ENCODE measurements around the gene LMX1A.

Gene LMX1A

DNA sequence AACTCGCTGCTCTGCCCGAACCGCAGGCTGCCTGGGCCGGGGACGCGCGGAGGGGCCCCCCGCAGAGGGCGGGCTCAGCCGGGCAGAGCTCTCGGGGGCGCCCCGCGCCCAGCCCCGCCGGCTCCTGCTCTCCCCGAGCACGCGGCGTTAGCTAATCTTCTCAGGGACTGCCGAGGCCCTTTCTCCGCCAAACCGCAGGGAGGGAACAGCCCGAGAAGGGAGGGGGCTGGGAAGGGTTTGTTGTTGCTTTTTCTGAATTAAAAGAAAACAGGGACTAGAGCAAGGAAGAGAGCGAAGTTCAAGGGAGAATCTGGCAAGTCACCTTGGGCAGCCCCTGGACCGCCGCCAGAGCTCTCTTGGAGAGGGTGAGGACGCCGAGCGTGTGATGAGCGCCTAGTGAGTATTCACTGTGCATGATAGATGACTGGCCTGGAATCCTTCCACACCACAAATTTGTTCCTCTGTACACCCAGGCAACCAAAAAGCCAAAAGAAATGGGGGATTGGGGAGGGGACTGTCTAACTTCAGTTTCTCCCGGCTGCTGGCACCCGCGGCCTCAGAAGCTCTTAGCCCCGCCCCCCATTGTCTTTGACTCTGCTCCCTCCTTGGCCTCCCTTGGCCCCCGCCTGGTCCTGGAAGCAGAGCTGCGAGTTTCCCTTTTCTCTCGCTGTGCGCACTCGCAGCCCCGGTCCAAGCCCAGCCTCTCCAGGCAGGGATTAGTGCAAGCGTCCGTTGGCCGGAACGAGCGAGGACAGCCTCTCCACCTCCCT, 19.7 kb upstream of the LMX1A start:
- no peak for DNase-seq (ENCODE audit: low spot score in 2 of 2)
- Mint-ChIP-seq H3K4me3 (peak overlapping the region; percentile 66), H3K27ac (peak overlapping the region; percentile 48), H3K36me3 (no peaks in the 10 kb centered on the region), H3K9me3 (no peaks in the 10 kb centered on the region), H3K4me1 (peaks cover 20% of the 10 kb centered on the region)
- ATAC-seq = peak; percentile 84

DNA sequence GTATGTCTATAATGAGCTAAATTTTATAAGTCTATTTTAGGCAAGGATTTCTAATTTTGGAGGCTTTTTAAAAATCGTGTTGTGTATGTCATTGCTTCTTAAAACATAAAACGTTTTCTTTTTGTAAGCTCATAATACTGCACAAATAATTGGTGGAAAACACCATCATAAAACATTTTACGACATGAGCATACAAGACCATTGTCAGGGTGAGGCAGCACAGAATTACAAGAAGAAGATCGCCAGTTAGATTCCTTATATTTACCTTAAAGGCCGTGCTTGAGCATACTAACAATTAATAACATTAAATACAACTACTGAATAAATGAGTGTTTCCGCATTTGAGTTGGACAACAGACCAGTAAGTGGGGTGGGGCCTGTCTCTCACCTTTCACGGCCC, 19.1 kb upstream of the LMX1A start:
- H3K4me1 Mint-ChIP-seq = peaks cover 20% of the 10 kb centered on the region
- ATAC-seq (no peak), DNase-seq (ENCODE audit: low spot score in 2 of 2) (no peak)
- no peak overlapping the region for H3K27ac Mint-ChIP-seq
- no peaks in the 10 kb centered on the region for H3K9me3 Mint-ChIP-seq
- H3K36me3 Mint-ChIP-seq = no peaks in the 10 kb centered on the region
- peak overlapping the region; percentile 66 for H3K4me3 Mint-ChIP-seq

DNA sequence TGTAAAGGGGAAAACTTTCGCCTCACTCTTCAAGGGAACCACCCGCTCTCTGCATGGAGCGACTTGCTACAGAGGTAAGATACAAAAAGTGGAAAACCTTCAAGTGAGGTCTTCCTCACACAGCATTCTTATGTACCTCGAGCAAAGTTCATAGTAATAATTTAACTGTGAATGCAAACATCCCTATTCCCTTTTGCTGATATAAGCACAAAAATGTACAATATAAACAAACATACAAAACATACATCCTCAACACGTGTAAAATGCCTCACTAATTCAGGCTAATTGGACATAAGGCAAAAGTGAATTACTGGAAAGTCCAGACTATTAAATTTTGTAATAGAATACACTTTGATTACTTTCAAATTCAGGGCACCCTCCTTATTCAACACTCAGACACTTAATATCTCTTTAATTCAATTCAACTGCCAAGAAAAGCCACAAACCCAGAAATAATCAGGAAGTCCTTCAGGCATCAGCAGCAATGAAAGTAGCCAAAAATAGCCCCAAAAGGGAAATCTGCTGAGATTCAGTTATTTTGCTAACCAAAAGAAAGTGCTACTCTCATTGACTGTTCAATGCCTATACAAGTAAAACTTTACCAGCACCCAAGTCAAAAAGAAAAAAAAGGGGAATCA, 15.2 kb upstream of the LMX1A start:
- Mint-ChIP-seq H3K9me3 (no peaks in the 10 kb centered on the region), H3K4me1 (peaks cover 21% of the 10 kb centered on the region), H3K27ac (no peak overlapping the region), H3K36me3 (no peaks in the 10 kb centered on the region), H3K4me3 (no peak overlapping the region)
- DNase-seq (ENCODE audit: low spot score in 2 of 2) = no peak
- ATAC-seq = no peak

DNA sequence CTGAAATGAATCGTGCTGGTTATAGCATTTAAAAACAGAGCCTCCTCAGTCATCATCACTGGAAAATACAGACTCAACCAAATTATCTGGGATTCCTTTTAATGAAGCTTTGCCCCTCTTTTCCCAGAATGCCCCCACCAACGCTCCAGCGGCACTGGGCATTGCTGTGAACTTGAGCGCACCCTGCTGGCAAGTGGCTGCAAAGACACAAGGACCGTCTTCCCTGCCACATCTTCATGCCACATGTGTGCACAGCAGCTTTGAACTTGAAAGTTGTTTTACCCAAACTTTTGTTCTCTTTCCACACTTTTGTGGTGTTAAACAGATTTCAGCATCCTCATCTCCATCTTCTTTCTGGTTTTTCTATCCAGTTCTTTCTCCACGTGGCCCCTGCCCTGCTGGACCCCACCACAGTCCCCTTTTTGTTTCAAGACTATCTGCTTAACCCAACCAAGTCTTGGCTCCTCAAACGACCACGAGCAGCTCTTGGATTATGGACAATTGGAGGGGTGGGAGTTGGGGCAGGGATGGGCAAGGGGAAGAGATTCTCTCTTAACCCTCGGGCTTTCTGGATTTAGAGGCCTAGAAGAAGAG, 12.8 kb upstream of the LMX1A start:
- Mint-ChIP-seq H3K4me1 (peaks cover 6% of the 10 kb centered on the region), H3K4me3 (no peak overlapping the region), H3K36me3 (no peaks in the 10 kb centered on the region), H3K27ac (no peak overlapping the region), H3K9me3 (no peaks in the 10 kb centered on the region)
- peak; percentile 51 for ATAC-seq
- peak; percentile 43 to 75 for DNase-seq (ENCODE audit: low spot score in 2 of 2)

DNA sequence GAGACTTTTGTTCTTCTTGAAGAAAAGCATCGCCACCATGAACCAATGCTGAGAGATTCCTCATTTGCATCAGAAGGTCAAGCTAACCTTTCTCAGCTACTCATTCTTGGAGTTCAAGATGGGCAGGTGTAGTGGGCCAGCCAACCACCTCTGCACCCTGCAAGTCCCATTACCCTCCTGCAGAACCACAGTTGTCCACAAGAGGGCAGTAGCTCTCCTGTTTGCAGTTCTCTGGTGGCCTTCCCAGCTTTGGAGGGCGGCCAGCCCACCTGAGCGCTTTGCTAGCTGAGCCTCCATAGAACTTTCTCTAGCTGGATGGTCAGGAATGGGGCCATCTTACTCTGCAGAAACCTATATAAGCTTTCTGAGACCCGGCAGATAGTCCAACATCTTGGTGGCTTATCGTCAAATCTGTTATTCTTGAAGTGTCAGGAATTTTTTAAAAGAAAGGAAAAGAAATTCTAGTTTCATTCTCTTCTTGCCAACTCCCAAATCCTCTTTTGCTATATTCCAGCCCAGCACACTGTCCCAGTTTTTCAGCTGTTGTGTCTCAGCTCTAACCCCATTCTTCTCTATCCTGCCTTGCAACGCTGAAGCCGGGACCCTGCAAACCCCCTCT, 11.0 kb upstream of the LMX1A start:
- H3K36me3 Mint-ChIP-seq = no peaks in the 10 kb centered on the region
- no peak overlapping the region for H3K4me3 Mint-ChIP-seq
- peaks cover 6% of the 10 kb centered on the region for H3K4me1 Mint-ChIP-seq
- ATAC-seq (peak; percentile 68), DNase-seq (ENCODE audit: low spot score in 2 of 2) (peak; percentile 76 to 88)
- H3K27ac Mint-ChIP-seq = no peak overlapping the region
- H3K9me3 Mint-ChIP-seq = no peaks in the 10 kb centered on the region

DNA sequence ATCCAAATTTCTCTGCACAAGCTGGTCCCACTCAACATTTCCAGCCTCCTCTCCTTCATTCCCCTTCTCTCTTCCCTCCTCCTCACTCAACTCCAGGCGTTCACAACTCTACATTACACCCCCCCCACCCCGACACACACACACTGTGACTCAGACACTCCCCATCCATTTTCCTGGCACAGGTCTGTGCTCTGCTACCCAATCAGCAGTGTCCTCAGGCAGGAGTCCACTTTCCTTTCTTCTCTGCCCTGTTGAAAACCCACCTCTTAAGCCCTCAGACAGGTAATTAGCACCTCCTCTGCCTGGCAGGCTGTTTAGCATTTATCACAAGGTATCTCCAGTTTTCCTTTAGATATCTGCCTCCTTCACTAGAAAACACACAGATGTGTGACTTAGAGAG, 8.8 kb upstream of the LMX1A start:
- Mint-ChIP-seq H3K27ac (no peak overlapping the region), H3K36me3 (no peaks in the 10 kb centered on the region), H3K4me1 (peaks cover 6% of the 10 kb centered on the region), H3K4me3 (no peak overlapping the region), H3K9me3 (no peaks in the 10 kb centered on the region)
- ATAC-seq (peak; percentile 6), DNase-seq (ENCODE audit: low spot score in 2 of 2) (no peak)

DNA sequence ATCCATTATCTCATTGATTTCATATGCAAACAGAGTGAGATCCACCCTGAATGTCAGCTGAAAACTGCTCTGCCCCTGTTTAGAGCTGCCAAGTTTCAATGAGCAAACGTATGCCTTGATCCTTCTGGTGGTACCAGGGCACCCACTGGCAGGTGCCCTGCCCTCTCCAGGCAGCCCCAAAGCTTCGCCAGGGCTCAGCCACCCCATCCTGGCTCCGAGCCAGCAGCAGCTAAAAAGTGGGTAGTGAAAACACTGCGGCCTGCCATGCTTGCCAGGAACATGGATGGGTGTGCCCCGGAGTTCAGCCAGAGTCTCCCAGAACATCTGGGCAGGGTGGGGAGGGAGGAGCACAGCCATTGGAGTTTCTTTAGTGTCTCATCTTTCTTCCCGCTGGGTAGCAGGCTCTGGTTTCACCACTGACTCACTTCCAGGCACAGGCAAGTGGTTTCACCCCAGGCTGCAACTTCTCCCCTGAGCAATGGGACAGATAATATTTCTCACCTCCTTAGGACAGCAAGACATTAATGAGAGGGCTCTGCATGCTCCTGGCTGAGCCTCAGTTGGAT, 8.1 kb upstream of the LMX1A start:
- Mint-ChIP-seq H3K4me3 (no peak overlapping the region), H3K36me3 (no peaks in the 10 kb centered on the region), H3K27ac (no peak overlapping the region), H3K9me3 (no peaks in the 10 kb centered on the region), H3K4me1 (peaks cover 6% of the 10 kb centered on the region)
- DNase-seq (ENCODE audit: low spot score in 2 of 2) (no peak), ATAC-seq (peak; percentile 9)

DNA sequence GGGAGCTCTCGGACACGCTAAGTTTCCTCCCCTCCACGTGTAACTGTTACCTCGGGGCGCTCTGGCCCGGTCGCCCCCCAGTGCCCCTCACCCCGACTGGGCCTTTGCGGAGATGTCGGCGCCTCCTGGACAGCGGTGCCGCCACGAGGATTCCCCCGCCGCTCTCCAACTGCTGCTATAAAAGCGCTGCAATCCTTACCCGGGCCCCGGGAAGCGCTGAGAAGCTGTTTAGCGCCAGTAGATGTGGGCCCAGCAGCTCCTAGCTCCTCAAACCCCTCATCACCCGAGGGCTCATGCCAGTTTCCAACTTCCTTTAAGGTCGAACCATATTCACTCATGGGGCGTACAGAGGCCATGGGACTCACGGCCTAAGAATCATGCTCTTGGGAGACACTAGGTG, 361 bp upstream of the LMX1A start:
- no peak for DNase-seq (ENCODE audit: low spot score in 2 of 2)
- Mint-ChIP-seq H3K27ac (no peak overlapping the region), H3K36me3 (no peaks in the 10 kb centered on the region), H3K9me3 (no peaks in the 10 kb centered on the region), H3K4me1 (peaks cover 23% of the 10 kb centered on the region), H3K4me3 (no peak overlapping the region)
- ATAC-seq = no peak

DNA sequence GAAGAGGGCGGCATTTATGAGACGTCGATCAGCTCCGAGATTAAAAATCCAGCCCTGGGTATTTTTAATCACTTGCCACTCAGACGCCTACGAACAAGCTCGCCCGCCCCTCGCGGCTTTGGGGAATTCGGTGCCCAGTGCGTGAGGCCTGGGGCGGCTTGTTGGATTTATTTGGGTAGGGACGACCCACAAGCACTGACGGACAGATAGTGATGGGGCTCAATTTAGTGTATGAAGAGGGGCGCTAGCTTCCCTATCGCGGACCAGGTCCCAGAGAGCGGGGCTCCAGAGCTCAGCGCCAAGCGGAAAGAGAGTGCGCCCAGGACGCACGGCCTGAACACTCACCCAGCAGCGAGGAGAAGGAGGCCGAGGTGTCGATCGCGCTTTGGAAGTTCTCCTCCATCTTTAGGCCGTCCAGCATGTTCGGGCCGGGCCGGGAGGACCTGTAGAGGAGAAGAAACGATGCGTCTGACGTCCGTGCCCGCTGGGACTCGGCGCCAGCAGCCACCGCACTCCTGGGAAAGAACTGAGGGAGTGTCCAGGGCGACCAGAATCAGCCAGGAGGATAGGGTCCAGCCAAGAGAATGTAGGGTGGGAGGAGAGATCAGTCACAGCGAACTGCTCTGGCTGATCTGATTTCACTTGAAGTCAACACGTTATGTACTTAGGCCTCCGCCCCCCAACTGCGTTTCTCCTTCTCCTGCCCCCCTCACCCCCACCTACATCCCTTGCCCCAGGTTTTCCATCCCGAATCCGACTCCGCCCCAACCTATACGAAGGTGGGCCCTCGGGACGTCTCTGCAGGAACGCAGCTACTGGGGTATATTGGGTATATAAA, 1.2 kb downstream of the LMX1A start:
- H3K4me1 Mint-ChIP-seq = peaks cover 24% of the 10 kb centered on the region
- H3K36me3 Mint-ChIP-seq = no peaks in the 10 kb centered on the region
- H3K27ac Mint-ChIP-seq = no peak overlapping the region
- no peak overlapping the region for H3K4me3 Mint-ChIP-seq
- no peak for ATAC-seq
- no peaks in the 10 kb centered on the region for H3K9me3 Mint-ChIP-seq
- DNase-seq (ENCODE audit: low spot score in 2 of 2) = no peak

DNA sequence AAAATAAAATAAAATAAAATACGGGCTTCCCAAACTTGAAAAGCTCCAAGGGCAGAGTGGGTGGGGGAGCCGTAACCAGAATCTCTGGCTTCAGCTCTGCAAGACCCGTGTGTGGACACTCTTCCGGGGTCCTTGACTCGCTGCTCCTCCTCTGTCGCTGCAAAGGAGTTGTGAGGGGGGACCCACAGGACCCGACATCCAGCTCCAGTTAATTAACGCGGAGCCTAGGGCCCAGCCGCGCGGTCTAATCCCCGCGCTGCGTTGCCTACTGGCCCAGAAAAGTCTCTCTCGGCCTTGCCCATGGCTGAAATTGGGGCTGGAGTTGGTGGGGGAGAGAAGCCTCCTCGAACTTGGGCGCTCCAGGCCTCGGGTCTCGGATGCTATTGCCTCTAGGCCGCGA, 1.8 kb downstream of the LMX1A start:
- H3K4me1 Mint-ChIP-seq = peaks cover 24% of the 10 kb centered on the region
- H3K27ac Mint-ChIP-seq = no peak overlapping the region
- H3K36me3 Mint-ChIP-seq = no peaks in the 10 kb centered on the region
- DNase-seq (ENCODE audit: low spot score in 2 of 2) (no peak), ATAC-seq (no peak)
- no peaks in the 10 kb centered on the region for H3K9me3 Mint-ChIP-seq
- no peak overlapping the region for H3K4me3 Mint-ChIP-seq

DNA sequence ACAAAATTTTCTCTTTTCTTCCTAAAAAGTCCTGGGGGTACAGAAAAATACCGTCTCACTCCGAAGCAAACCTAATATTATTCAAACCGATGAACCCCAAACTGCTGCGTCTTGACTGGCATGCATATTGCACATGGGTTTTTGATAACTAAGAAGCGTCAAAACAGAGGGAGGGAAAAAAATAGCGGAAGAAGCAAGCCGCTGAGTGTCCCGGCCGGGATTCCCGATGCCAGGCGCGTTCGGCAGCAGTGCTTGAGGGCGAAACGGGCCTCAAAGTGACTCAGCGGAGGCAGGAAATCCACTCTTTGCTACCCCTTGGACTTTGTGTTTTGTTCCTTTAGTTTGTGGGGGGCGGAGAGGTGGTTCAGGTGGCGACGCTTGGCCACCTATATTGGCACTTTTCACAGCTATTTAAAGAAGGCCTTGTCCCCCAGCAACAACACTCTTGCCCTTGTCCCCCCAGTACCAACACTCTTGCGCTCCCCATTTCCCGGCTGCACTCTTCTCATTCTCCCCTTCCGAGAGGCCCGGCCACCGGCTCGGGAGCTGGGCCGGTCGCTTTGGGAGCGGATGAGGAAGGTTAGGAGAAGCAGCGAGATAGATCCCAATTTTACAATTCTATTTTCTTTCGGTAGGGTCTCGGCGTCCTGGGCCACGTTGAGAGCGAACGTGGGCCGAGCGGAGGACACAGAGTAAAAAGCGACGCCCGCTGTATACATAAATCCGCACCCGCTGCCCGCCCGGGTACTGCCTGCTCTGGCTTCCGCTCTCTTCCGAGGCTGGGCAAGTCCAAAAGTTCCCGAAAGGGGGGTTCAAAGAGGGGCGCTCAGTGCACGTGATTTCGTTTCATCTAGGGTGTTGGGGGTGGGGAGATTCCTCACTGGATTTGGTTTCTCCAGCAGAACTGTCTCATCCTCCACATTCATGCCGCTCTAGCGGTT, 2.5 kb downstream of the LMX1A start:
- Mint-ChIP-seq H3K36me3 (no peaks in the 10 kb centered on the region), H3K9me3 (no peaks in the 10 kb centered on the region), H3K27ac (no peak overlapping the region), H3K4me1 (peaks cover 24% of the 10 kb centered on the region), H3K4me3 (no peak overlapping the region)
- DNase-seq (ENCODE audit: low spot score in 2 of 2) (no peak), ATAC-seq (no peak)

DNA sequence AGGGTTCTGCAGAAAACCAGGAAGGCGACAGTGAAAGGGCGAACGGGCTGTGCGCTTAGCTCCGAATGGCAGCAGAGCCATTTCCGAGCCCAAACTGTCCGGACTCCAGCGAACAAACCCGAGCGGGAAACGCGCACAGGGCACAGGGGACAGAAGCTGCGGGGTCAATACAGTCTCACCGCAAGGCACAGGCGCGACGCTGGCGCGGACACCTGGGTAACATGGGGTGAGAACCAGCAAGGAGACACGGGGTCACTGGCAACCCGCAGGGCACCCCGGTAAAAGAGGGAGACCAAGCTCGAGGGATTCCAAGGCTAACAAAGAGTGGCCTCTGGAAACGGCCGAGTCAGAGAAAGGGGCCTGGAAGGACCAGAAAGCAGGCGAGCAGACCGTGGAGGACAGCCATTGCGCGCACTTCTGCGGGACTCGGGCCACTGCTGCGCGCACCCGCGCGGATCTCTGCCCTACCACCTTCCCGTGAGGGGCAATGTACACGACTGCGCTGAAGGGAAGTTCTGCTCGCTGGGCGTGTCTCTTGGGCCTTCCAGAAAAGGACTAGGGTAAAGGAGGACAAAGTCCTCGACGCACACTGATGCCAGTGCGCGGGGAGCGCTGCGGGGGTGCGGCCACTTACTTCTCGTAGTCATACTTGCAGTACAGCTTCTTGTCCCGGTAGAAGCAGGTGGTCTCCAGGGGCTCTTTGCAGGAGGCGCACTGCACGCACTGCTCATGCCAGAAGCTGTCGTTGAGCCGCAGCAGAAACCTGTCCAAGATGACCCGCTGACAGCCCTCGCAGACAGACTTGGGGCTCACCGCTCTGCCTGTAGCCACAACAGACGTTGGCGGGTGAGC, 3.8 kb downstream of the LMX1A start:
- Mint-ChIP-seq H3K27ac (no peak overlapping the region), H3K4me1 (peaks cover 24% of the 10 kb centered on the region), H3K9me3 (no peaks in the 10 kb centered on the region), H3K36me3 (no peaks in the 10 kb centered on the region), H3K4me3 (no peak overlapping the region)
- DNase-seq (ENCODE audit: low spot score in 2 of 2) = no peak
- ATAC-seq = no peak

DNA sequence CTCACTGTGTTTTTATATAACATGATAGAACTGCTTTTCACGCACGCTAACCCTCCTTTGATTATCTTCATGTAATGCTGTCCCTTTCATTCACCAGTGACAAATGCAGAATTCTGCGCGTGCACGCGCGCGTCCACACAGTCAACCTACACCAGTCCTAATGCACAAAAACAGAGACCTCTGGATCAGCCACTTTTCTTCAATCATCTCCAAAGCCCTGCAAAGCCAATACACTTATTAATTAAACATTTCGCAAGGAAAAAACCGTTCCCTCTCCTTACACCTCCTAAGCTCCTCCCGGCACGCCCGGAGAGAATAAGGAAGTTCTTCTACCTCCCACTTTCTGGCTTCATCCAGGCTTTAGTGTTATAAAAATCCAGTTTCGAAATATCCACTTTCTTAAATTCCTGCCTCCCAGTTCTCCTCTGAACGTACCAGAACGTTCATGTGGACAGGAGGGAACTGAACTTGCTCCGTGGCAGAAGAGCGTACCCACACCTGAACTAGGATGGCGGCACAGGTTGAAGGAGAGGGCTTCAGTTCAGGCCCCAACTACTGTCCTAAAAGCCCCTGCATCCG, 4.6 kb downstream of the LMX1A start:
- peaks cover 24% of the 10 kb centered on the region for H3K4me1 Mint-ChIP-seq
- no peak overlapping the region for H3K4me3 Mint-ChIP-seq
- no peak overlapping the region for H3K27ac Mint-ChIP-seq
- ATAC-seq (no peak), DNase-seq (ENCODE audit: low spot score in 2 of 2) (no peak)
- H3K9me3 Mint-ChIP-seq = no peaks in the 10 kb centered on the region
- H3K36me3 Mint-ChIP-seq = no peaks in the 10 kb centered on the region

All from stimulated activated effector memory CD8-positive, alpha-beta T cell treated with anti-CD3 and anti-CD28 coated beads, Interleukin-12 subunit alpha, Interleukin-12 subunit beta, amount 100 ng/mL, for 72 hours (primary cell).